NCI-H1048 (cell line): ENCODE results near the gene SLC25A22.

Experiments
- DNase-seq: peaks from one replicate; lab custom pipeline; 2025; lab: John Stamatoyannopoulos, UW

The SLC25A22 gene

DNA sequence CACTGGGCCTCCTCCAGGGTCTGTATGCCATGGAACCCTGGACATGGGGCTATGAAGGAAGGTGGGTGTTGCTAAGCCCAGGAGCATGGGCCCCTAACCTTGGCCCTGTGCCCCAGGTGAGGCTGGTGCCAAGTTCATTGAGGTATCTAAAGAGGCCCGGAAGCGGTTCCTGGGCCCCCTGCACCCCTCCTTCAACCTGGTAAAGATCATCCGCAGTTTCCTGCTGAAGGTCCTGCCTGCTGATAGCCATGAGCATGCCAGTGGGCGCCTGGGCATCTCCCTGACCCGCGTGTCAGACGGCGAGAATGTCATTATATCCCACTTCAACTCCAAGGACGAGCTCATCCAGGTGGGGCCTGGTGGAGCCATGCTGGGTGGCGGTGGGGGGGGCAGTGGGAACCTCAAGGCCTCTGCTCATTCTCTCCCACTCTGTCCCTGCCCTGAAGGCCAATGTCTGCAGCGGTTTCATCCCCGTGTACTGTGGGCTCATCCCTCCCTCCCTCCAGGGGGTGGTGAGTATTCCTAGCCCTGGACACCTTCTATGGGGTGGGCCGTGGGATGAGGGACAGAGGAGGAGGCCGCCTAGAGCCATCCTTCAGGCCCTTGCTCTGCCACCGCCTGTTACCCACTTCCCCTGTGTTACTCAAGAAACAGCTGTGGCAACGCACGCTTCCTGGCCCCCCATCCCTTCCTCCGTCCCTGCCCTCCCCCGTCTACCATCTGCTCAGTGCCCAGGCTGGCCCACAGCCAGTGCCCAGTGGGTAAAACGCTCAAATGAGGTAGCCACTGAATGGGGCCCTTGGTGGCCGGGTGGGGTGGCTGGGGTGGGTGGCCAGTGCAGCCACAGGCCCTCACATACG lies 23.7 kb upstream of the SLC25A22 start:
- DNase-seq: no peak

DNA sequence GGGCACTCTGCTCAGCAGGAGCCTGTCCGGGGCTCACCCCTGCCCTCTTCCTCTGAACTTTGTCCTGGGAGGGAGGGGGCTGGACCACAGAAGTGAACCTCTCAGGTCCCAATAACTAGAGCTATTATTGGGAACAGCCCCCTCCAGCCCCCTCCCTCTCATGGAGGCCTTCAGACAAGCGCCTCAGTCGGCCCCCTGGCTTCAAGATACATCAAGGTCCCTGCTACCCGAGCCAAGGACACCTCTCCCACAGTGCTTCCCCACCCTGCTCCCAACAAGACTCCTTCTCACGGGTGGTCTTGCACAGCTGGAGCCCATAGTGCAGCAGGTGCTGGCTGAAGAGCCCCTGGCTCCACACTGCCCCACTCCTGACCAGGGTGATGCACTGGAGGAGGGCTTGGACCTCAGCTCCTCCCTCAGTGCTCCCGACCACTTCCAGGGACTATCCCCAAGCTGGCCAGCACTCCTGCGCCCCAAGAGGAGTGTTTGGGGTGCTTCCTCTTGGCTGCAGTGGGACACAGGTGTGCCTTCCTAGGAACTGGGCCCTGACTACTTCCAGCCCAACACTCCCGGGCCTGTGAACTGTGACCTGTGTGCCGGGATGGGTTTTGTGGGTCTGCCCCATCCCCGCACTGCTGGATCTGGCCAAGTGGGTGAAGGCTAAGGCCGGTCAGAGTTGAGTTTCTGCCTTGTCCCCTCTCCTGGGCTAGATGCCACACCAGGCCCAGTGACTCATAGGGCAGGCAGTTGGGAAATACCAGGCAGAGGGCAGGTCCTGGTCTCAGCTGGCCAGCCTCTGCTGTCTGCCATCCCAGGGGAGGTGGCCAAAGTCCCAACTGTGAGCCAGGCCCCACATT lies 22.8 kb upstream of the SLC25A22 start:
- no peak for DNase-seq

DNA sequence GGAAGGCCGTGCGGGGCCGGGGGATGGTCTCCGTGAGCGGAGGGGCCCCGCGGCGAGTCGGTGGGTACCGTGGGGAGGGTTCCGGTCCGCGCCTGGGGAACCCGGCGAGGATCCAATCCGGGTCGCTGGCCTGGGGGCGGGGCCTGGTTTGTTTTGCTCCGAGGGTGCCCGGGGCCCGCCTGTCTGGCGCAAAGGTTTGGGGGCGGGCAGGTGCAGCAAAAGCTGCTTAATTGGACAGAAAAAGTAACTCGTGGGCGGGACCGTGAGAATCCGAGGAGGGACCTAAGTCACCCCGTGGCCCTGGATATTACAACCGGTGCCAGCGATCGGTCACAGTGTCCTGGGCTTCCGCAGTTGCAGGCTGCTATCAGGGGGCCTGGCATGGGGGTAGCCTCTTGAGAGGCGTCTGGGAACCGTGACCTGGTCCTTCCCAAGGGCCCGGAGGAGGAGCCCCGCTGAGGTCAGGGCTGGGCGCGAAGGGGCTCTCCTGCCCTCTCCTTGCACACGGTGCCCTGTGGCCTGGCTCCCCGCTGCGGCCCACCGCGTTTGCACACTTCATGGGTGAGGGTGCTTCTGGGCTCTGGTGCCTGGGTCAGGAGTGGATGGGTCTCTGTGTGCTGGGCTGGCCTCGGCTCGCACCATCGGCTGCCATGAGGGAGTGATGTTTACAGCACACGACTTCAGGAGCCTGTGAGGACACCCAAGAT lies 22.0 kb upstream of the SLC25A22 start:
- DNase-seq: peak; percentile 65

DNA sequence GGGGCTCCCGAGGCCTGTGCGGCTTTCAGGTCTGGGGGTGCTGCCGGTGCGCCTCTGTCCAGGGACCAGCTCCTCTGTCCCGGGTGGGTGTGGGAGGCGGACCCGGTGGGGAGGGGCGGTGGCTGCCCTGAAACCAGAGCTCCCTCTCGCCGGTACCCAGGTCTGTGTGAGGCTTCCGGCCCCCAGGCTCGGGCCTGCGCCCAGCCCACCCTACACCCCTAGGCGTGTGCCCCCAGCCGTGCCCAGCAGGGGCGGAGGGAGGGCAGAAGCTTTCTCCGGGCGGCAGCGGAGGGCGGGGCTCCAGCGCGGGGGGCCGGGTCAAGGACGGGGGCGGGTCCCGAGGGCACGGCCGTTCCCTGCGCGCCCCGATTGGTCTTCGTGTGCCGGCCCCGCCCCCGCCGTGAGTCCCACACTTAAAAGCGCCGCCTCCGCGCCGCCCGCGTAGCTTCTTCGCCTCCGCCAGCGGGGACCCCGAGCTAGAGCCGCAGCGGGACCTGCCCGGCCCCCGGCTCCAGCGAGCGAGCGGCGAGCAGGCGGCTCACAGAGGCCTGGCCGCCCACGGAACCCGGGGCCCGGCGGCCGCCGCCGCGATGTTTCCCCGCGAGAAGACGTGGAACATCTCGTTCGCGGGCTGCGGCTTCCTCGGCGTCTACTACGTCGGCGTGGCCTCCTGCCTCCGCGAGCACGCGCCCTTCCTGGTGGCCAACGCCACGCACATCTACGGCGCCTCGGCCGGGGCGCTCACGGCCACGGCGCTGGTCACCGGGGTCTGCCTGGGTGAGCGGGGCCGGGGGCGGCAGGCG lies 21.2 kb upstream of the SLC25A22 start:
- peak; percentile 77 for DNase-seq

DNA sequence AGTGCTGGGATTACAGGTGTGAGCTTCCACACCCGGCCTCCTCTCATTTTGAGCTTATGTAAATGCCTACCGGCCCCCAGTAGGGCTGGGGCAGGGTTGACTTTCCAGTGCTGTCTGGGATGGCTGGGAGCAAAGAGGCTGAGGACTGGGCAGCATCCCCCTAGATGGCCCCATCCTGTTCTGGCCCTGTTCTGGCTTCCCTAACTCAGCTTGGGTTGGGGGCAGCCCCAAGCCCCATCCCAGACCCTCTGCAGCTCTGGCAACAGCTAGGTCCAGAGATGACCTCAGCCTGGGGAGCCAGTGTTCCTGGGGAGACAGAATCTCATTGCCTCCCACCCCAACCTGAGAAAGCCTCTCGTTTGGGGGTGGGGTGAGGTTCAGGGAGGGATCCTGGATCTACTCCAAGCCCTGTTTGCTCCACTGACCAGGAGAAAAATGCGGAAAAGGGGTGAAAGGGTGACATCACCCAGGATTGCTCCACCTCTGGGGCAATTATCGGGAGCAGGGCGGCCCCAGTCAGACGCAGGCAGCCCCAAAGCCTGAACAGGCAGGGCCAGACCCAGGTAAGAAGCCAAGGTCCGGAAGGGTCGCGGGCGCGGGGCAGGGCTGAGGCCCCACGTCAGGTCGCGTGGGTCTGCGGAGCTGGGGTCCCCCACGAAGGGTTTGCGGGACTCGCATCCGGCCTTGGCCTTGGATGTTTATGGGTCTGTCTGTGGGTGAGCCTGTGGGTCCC lies 20.5 kb upstream of the SLC25A22 start, which contains the start of gene PNPLA2:
PNPLA2 (plus strand) TSS at position 519 of the 733 bp plus-strand sequence. CDS start 805 bp downstream, outside the sequence.
- DNase-seq: no peak

DNA sequence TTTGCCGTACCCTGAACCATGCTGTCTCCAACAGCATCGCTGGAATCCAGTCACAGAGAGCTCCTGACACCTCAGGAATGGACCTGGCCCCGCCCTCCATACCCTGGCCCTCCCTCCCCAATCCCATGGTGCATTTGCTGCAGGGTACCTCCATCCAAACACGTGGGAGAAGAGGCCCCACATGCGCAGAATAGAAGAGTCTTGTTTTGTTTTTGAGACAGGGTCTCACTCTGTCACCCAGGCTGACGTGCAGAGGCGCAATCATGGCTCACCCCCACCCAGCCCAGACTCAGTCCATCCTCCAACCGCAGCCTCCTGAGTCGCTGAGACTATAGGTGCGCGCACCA lies 18.3 kb upstream of the SLC25A22 start:
- no peak for DNase-seq

DNA sequence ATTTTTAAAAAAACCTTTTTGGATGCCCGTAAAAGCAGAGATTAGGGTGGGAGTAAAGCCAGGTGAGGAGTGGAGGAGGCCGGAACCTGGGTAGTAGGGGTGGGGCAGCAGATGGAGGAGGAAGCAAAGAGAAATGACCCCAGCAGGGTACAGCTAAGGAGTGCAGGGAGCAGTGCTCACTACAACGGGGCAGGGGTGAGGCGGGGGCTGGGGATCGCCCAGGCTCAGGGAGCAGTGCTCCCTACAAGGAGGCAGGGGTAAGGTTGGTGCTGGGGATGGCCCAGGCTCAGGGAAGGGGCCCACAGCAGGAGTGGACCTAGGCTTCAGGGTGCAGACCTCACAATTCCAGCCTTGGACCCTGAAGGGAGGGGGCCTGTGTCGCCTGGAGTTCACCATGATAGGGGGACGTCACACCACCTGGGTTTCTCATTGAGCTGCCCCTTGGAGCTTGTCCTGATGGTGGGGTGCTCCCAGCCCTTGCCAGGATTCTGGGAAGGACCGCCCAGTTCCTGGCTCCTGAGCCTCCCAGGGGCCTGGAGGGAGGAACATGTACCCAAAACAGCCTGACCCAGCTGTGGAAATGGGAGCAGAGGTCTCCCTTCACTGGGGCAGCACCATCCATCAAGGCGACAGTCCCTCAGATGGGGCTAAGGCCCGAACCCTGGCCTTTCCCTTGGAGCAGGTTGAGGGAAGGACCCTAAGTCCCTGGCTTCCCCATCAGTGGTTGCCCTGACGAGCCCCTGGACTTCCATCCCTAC lies 17.8 kb upstream of the SLC25A22 start:
- no peak for DNase-seq

DNA sequence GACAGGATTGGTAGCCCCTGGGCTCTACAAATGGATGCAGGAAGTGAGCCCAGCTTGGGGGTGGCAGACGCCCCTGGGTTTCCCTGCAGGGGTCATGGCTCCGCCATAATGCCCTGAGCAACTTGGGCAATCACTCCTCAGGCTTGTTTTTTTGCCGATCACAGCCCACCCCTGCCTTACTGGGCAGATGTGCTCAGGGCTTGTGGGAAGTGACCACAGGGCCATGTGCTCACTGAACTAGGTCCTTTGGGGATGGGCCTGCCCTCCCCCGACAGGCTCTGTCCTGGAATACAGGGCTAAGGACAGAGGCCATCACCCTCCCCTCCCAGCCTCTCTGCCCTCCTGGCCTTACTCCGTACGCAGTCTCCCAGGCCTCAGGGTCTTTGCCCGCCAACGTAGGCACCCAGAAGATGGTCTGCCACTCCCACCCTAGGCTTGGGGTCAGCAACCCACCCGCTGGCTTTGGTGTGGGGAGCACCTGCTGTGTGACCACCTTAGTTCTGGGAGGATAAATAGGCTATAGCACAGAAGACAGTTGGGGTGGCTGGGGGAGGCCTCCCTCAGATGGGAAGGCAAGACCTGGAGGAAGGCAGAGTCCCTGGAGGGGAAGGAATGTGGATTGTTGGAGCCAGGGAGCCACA lies 15.5 kb upstream of the SLC25A22 start:
- DNase-seq: no peak

DNA sequence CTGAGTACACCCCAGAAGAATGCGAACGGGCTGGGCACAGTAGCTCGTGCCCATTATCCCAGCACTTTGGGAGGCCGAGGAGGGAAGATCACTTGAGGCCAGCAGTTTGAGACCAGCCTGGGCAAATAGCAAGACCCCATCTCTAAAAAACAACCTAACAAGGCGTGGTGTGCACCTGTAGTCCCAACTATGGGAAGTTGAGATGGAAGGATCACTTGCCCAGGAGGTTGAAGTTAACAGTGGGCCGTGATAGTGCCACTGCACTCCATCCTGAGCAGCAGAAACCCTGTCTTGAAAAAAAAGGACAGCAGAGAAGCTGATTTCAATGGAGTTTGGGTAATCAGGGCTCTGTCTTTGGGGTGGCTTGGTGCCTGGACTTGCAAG lies 15.0 kb upstream of the SLC25A22 start:
- no peak for DNase-seq

DNA sequence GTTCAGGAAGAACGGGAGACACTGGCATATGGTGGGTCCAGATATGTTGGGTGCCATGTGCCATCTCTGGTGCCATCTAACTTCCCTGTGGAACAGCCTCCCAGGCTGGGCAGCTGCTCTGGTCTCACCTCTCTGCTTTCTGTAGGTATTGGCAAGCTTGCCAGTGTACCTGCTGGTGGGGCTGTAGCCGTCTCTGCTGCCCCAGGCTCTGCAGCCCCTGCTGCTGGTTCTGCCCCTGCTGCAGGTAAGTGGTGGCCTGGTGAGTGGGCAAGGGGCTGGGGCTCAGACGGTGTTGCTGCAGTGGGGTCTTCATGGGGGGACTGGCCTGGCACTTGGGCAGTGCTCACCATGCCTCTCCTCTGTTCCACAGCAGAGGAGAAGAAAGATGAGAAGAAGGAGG lies 14.3 kb upstream of the SLC25A22 start:
- no peak for DNase-seq

DNA sequence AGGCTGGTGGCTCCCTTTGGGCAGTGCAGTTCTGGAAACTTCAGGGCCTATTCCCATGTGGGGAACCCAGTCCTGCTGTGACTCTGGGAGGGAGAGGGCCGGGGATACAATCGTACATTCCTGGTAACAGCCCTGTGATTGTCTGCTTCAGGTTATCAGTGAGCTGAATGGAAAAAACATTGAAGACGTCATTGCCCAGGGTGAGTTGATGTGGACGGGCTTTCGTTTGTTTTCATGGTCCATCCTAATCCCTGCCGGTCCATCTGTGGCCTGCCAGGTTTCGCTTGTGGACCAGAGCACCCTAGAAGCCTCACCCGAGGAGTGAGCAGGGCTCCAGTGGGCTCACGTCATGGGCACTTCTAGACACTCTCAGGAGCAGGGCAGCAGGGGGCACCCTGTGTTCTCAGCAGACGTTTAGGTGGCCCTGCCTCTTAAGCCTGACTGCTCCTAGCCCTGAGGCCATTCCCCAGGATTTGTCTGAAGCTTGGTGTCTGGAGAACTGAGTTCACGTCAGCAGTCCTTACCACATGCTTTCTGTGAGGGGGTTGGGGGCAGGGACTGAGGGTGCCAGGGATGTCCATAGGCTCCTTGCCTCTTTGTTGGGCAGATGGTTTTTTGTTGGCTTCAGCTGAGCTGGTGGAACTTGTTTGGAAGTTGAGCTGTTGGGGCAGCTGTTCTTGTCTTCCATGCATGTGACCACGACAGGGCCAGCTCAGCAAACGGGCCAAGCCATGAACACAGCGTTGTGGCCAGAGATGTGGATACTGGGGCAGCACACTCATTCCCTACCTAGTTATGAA lies 13.6 kb upstream of the SLC25A22 start:
- no peak for DNase-seq

DNA sequence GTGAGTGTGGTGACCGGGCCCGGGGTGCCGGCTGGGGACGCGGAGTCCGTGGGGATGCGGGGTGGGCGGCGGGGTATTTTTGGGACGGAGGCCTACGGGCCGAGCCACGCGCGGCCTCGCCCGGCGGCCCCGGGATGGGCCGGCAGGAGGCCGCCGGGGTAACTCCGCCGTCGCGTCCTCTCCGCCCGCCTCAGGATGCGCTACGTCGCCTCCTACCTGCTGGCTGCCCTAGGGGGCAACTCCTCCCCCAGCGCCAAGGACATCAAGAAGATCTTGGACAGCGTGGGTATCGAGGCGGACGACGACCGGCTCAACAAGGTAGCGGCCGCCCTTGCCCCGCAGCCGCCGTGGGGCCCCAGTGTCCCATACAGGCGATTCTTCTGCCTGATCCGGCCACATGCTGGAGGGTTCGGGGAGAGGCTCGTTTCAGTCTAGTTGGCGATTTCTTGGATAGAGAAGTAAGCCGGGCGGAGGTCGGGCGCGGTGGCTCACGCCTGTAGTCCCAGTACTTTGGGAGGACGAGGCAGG lies 12.0 kb upstream of the SLC25A22 start:
- DNase-seq: no peak

DNA sequence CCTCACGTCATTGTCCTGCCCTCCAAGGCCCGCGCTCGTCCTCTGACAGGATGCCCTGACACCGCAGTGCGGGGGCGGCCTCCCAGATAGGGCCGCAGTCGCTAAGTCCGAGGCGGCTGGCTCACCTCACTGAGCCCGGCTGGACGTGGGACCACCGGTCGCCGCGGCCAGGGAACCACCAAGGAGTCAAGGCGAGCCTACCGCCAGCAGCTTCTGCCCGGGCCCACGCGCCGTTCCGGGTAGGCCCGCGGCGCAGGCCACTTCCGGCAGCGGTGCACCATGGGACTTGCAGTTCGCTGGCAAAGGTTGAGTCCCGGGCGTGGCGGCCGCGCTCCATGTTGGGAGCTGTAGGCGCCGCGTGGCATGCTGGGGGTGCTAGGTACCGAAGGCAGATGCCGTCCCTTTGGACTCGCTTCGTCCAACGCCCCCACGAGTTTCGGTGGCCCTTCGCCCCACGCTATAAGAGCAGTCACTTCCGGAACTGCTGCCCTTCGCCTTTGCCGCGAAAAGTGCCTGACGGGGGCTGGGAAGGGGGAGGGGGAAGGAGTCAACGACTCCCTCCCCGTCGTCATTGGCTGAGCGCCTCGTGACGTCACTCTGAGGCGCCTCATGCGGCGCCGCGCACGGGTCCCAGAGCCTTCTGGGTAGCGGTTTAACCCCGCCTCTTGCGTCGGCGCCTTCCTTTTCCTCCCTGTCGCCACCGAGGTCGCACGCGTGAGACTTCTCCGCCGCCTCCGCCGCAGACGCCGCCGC lies 11.4 kb upstream of the SLC25A22 start, which contains the start of gene RPLP2:
RPLP2 (plus strand) TSS at position 681 of the 753 bp plus-strand sequence. CDS start 268 bp downstream, outside the sequence.
- peak; percentile 96 for DNase-seq

DNA sequence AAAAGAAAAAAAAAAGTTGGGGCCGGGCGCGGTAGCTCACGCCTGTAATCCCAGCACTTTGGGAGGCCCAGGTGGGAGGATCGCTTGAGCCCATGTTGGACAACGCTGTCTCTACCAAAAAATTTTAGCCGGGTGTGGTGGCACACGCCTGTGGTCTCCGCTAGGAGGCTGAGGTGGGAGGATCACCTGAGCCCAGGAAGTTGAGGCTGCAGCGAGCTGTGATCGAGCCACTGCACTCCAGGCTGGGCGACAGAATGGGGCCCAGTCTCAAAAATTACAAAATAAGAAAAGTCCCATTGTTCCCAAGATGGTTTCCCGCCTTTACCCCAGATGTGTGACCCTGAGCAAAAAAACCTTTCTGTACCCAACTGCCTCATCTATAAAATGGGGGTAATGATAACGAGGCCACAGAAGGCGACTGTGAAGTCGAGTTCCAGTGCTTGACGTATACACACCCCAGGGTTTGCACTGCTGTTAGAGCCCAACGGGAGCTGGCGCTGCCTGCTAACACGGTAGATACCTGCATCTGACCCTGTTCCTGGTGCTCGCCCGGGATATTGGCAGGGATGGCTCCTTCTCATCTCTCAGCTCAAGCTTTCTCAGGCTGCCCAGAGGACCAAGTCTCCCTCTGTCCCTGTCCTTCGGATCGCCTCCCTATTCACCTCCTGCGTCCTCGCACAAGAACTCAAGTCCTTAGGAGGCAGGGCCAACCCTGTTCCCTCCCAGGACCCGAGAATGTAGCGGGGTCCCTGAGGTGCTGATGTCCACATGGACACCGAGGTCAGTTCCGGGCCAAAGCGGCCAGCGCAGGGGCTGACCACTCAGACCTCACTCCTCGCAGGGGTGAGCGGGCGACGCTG lies 10.6 kb upstream of the SLC25A22 start:
- DNase-seq: no peak

DNA sequence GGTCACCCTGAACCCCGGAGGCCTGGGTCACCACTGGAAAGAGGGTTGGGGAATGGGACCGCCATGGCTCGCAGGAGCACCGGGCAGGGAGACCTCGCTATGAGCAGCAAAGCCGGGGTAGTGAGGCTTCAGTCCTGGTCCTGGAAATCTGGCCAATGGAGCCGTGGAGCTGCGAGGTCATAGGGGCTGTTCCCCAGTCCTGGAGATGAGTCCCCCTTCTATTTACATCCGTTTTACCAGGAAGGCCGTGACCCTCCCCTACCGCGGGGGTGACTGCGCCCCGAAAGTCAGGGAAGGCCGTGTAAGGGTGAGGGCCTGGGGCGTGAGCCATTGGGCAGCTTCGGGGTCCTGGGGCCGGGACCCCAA lies 6.5 kb upstream of the SLC25A22 start:
- DNase-seq: no peak

DNA sequence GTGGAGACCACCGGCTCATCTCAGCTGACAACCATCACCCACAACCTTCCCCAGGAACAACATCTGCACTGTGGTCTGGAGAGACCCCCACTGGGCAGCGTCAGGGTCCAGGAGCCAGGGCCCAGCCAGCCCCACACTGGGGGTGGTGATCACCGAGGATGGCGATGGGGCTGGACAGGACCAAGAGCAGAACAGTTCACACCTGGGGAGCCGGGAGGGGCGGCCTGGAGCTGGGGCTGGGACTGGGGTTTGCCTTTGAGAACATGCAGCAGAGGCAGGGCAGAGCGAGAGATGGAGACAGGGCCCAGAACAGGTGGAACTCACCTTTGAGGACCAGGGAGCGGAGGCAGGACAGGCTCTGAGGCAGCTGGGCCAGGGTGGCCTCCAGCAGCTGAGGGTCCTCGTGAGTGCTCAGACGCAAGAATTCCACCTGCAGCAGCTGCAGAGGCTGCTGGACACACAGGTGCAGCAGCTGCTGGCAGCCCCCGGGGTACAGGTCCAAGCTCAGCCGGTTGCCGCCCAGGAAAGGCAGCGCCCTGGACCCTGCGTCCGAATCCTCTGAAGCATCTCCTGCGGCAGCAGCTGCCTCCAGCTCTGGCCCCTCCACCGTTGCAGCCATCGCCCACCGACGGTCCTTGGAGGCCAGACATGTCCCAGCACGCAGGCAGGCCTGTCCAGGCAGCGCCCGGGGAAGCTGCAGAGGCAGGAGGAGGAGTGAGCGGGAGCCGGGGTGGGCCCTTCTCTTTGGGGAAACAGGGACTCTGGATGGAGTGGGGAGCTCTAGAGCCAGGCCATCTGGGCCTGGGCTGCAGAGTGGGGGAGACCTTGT lies 5.9 kb upstream of the SLC25A22 start:
- DNase-seq: no peak
